ENCODE data around the gene BRSK2. TPM values are rescaled to one million over a fixed set of nuclear protein-coding genes. Genes with fewer than 3 reads are reported as not detected.
"Not testable (repeated sequence)": the region's sequence is repeated elsewhere in the genome, so short reads cannot be mapped to it uniquely, and the experiment has no call there.

Gene BRSK2
- total RNA-seq, 4 donors from 2014 or later: 1.4 to 8.6 (median 2.0) TPM

DNA sequence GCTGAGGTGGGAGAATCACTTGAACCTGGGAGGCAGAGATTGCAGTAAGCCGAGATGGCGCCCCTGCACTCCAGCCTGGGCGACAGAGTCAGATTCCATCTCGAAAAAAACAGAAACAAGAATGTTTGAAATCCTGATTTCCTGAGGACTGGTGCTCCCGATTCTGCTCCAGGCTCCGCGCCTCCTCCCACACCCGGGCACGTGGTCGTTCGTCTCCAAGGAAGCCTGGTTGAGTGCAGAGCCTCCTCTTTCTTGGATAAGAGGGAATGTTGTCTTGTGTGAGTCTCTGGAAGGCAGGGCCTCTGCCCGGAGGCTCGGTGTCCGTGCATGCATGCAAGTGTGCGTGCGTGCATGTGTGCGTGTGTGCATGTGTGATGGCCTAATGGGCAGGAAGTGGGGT lies 30.1 kb downstream of the BRSK2 start:
- Histone ChIP-seq H3K27ac (no peak overlapping the region), H3K36me3 (no peaks in the 10 kb centered on the region), H3K9me3 (peaks cover 0 to 50% (median 5%) of the 10 kb centered on the region in 3 donors), H3K4me1 (no peaks in the 10 kb centered on the region), H3K27me3 (peaks cover 26% of the 10 kb centered on the region), H3K4me3 (no peak overlapping the region)
- no peak for ATAC-seq
- WGBS, 2 donors (ENCODE audit: low coverage in 1 of 2): 88 to 93% methylated on average over 6 of the region's 17 CpGs
- TF ChIP-seq POLR2A (IDR thresholded peaks at IDR 0.05): no peak
- TF ChIP-seq EP300 (IDR thresholded peaks at IDR 0.05): no peak
- TF ChIP-seq, protein P1, sequence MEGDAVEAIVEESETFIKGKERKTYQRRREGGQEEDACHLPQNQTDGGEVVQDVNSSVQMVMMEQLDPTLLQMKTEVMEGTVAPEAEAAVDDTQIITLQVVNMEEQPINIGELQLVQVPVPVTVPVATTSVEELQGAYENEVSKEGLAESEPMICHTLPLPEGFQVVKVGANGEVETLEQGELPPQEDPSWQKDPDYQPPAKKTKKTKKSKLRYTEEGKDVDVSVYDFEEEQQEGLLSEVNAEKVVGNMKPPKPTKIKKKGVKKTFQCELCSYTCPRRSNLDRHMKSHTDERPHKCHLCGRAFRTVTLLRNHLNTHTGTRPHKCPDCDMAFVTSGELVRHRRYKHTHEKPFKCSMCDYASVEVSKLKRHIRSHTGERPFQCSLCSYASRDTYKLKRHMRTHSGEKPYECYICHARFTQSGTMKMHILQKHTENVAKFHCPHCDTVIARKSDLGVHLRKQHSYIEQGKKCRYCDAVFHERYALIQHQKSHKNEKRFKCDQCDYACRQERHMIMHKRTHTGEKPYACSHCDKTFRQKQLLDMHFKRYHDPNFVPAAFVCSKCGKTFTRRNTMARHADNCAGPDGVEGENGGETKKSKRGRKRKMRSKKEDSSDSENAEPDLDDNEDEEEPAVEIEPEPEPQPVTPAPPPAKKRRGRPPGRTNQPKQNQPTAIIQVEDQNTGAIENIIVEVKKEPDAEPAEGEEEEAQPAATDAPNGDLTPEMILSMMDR (IDR thresholded peaks at IDR 0.05): no peak
- no peak for TF ChIP-seq POLR2AphosphoS5 (IDR thresholded peaks at IDR 0.05)

DNA sequence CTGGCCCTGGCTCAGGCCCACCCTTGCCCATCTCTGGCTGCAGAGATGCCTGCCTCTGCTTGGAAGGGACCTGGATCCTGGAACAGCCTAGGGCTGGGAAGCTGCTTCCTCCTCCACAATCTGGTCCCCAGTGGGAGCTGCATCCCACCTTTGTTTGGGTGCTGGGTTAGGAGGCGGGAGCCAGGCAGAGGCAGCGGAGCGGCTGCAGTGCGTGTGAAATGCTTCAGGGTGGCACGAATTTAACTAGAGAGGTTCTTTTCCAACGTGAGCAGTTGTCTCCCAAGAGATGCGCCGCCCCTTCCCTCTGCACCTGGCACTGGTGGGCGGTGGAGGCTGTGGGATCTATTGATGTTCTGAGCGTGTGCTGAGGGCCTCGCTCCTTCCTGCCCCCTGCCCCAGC lies 31.6 kb downstream of the BRSK2 start:
- ATAC-seq: no peak
- 83% methylated on average over 4 of the region's 11 CpGs; no CpG with 5 or more reads in 1 of the 2 donors for WGBS, 2 donors (ENCODE audit: low coverage in 1 of 2)
- Histone ChIP-seq H3K9me3 (peaks cover 0 to 46% (median 5%) of the 10 kb centered on the region in 3 donors), H3K36me3 (no peaks in the 10 kb centered on the region), H3K27me3 (peaks cover 41% of the 10 kb centered on the region), H3K27ac (no peak overlapping the region), H3K4me3 (no peak overlapping the region), H3K4me1 (no peaks in the 10 kb centered on the region)
- no peak for TF ChIP-seq POLR2A (IDR thresholded peaks at IDR 0.05)
- TF ChIP-seq, protein P1 (IDR thresholded peaks at IDR 0.05): no peak
- no peak for TF ChIP-seq EP300 (IDR thresholded peaks at IDR 0.05)
- TF ChIP-seq POLR2AphosphoS5 (IDR thresholded peaks at IDR 0.05): no peak

DNA sequence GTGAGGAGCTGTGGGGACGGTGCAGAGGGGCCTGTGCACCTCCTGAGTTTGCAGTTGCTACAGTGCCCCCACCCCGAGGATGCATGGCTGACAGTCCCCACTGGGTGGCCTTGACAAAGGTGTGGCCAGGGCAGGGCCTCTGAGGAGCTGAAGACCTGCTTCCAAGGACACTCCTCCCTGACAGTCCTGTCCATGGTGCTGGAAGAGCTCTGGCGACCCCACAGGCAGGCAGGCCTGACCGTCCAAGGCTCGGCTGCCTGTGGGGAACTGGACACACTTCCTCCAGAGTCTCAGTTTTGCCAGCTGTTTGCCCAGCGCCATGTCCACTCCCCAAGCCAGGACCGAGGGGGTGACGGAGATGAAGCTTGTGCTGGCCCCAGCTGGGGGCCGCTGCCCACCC lies 32.7 kb downstream of the BRSK2 start:
- no peak for ATAC-seq
- Histone ChIP-seq H3K4me3 (no peak overlapping the region), H3K4me1 (no peaks in the 10 kb centered on the region), H3K27ac (no peak overlapping the region), H3K9me3 (peaks cover 0 to 34% (median 3%) of the 10 kb centered on the region in 3 donors), H3K36me3 (no peaks in the 10 kb centered on the region), H3K27me3 (peaks cover 53% of the 10 kb centered on the region)
- TF ChIP-seq EP300 (IDR thresholded peaks at IDR 0.05) (no peak), POLR2AphosphoS5 (IDR thresholded peaks at IDR 0.05) (no peak), POLR2A (IDR thresholded peaks at IDR 0.05) (no peak)
- TF ChIP-seq, protein P1 (IDR thresholded peaks at IDR 0.05): no peak
- WGBS, 2 donors (ENCODE audit: low coverage in 1 of 2): 80% methylated on average over 1 of the region's 9 CpGs; no CpG with 5 or more reads in 1 of the 2 donors

DNA sequence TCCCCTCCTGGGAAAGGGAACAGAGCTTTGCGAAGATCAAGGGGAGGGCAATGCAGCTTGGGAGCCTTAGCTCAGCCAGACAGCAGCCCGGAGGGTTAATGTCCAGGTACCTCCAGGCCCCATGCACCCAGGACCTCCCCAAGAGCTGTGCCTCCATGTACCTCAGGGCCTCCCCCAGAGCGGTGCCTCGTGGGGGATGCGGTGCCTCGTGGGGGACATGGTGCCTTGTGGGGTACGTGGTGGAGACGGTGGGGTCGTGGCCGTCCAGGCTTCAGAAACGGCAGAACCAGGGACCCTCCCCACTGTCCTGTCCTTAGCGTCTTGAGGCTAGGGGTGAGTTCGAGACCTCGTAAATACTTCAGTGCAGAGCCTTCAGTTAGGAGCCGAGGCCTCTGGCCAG lies 33.2 kb downstream of the BRSK2 start:
- Histone ChIP-seq H3K27me3 (peaks cover 57% of the 10 kb centered on the region), H3K4me1 (no peaks in the 10 kb centered on the region), H3K36me3 (no peaks in the 10 kb centered on the region), H3K9me3 (peaks cover 0 to 29% (median 3%) of the 10 kb centered on the region in 3 donors), H3K4me3 (no peak overlapping the region), H3K27ac (no peak overlapping the region)
- no CpG with 5 or more reads among the region's 15 CpGs for WGBS, 2 donors (ENCODE audit: low coverage in 1 of 2)
- ATAC-seq: no peak
- no peak for TF ChIP-seq POLR2A (IDR thresholded peaks at IDR 0.05)

DNA sequence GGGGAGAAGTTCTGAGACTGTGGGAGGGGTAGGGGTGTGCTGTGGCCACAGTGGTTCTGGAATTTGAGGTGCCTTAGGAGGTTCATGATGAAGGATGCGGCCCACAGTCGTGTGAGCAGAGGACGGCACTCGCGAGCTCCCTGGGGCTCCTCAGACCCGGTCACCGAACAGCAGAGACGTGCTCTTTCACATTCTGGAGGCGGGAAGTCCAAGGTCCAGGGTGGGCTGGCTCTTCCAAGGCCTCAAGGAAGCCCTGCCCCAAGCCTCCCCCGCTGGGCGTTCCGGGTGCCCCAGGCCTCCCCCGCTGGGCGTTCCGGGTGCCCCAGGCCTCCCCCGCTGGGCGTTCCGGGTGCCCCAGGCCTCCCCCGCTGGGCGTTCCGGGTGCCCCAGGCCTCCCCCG lies 33.7 kb downstream of the BRSK2 start:
- WGBS, 2 donors (ENCODE audit: low coverage in 1 of 2): no CpG with 5 or more reads among the region's 22 CpGs

DNA sequence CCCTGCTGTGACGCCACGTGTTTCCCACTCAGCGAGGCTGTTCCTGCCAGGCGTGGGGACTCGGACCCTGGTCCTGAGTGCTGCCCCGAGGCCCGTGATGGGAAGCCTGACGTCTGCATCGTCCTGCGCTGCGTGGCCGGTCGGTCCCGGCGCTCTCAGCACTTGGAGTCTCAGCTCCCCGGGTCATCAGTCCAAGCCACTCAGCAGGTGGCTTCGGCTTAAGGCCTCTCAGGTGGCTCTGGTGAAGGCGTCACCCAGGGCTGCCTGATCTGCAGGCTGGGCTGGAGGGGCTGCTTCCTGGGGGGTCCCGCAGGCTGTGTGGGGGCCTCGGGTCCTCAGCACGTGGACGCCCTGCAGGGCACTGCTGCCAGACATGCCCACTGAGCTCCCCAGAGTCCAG lies 35.3 kb downstream of the BRSK2 start:
- Histone ChIP-seq H3K4me1 (no peaks in the 10 kb centered on the region), H3K4me3 (no peak overlapping the region), H3K9me3 (peaks cover 0 to 9% (median 0%) of the 10 kb centered on the region in 3 donors), H3K36me3 (no peaks in the 10 kb centered on the region), H3K27ac (no peak overlapping the region), H3K27me3 (peaks cover 57% of the 10 kb centered on the region)
- no CpG with 5 or more reads among the region's 22 CpGs for WGBS, 2 donors (ENCODE audit: low coverage in 1 of 2)
- no peak for ATAC-seq
- TF ChIP-seq EP300 (IDR thresholded peaks at IDR 0.05): no peak
- TF ChIP-seq POLR2AphosphoS5 (IDR thresholded peaks at IDR 0.05): no peak
- TF ChIP-seq POLR2A (IDR thresholded peaks at IDR 0.05): no peak
- TF ChIP-seq, protein P1 (IDR thresholded peaks at IDR 0.05): no peak

More for the DNA sequence above, 33.7 kb downstream of the BRSK2 start:
- Histone ChIP-seq H3K27me3 (peaks cover 57% of the 10 kb centered on the region), H3K9me3 (peaks cover 0 to 25% (median 0%) of the 10 kb centered on the region in 3 donors)
- not testable (repeated sequence) for H3K4me3 ChIP-seq, H3K27ac ChIP-seq, ATAC-seq, H3K4me1 ChIP-seq, H3K36me3 ChIP-seq

Data from gastroesophageal sphincter (tissue), 4 donors.